ENCODE results near the gene MC1R. TPM values are rescaled to one million over a fixed set of nuclear protein-coding genes. Genes with fewer than 3 reads are reported as not detected.

Gene MC1R
- total RNA-seq, 4 donors from 2014 or later: 0.77 to 6.2 (median 5.4) TPM

DNA sequence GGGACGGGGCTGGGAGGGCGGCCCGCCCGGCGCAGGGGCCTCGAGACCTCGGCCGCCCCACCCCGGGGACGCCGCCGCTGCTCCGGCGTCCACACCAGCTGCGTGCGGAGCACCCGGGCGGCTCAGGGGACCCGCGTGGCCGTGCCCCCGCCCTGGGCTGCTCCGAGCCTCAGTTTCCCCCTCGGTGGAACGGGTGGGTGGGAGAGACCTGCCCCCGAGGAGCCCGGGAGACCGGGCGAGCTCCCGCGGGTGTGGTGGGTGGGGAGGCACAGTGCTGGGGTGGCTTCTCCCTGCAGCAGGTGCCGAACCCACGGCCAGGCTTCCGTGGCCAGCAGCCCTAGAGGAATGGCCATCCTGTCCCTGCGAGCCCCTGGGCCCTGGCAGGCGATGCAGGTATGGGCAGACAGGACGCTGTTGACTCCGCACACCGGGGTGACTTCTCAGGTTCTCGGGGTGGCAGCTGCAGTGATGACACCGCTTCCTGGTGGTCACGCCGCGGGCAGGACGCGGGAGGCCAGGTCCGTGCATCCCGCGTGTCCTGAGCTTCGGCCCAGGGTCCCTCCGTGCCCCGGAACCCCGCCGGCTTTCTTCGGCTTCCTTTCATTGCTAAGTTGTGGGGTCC is 30.6 kb downstream of the MC1R start:
- Histone ChIP-seq H3K9me3 (no peaks in the 10 kb centered on the region), H3K27ac (peak overlapping the region; percentile 59 to 69), H3K4me1 (peaks cover 0 to 9% of the 10 kb centered on the region in 2 donors), H3K36me3 (no peaks in the 10 kb centered on the region), H3K27me3 (no peaks in the 10 kb centered on the region), H3K4me3 (peak overlapping the region; percentile 48 to 71)
- intact Hi-C loops (cut with DNase I; ENCODE audit: low total_unique reads): loop anchor here (5.0 kb wide), 1 partner anchor 242 kb away; no protein-coding TSS in a partner anchor
- TF ChIP-seq POLR2A (IDR thresholded peaks at IDR 0.05): no peak
- TF ChIP-seq, protein P1, sequence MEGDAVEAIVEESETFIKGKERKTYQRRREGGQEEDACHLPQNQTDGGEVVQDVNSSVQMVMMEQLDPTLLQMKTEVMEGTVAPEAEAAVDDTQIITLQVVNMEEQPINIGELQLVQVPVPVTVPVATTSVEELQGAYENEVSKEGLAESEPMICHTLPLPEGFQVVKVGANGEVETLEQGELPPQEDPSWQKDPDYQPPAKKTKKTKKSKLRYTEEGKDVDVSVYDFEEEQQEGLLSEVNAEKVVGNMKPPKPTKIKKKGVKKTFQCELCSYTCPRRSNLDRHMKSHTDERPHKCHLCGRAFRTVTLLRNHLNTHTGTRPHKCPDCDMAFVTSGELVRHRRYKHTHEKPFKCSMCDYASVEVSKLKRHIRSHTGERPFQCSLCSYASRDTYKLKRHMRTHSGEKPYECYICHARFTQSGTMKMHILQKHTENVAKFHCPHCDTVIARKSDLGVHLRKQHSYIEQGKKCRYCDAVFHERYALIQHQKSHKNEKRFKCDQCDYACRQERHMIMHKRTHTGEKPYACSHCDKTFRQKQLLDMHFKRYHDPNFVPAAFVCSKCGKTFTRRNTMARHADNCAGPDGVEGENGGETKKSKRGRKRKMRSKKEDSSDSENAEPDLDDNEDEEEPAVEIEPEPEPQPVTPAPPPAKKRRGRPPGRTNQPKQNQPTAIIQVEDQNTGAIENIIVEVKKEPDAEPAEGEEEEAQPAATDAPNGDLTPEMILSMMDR (IDR thresholded peaks at IDR 0.05): no peak
- DNase-seq: no peak

DNA sequence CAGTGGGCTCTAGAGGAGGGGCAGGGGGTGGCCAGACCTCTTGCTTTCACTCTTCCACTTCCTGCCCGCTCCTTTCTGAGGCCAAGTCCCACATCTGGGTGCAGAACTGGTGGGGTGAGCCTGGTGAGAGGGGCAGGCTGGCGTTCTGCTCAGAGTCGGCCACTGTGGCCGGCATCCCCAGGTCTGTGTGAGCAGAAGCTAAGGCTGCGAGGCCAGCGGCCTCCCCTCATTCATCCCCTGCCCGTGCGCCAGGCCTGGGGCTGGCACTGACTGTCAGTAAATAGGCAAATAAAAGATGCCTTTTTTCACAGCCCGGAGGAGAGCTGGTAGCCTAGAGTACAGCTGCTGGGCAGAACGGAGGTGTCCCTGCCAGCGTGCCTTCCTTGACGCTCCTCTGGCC is 31.1 kb downstream of the MC1R start:
- intact Hi-C loops (cut with DNase I; ENCODE audit: low total_unique reads): loop anchor here (5.0 kb wide), 1 partner anchor 242 kb away; no protein-coding TSS in a partner anchor
- peak overlapping the region in 1 of 2 donors; percentile 71 for H3K4me3 ChIP-seq
- no peaks in the 10 kb centered on the region for H3K36me3 ChIP-seq
- H3K27me3 ChIP-seq: no peaks in the 10 kb centered on the region
- TF ChIP-seq POLR2A (IDR thresholded peaks at IDR 0.05): no peak
- TF ChIP-seq, protein P1 (IDR thresholded peaks at IDR 0.05): no peak
- peaks cover 0 to 9% of the 10 kb centered on the region in 2 donors for H3K4me1 ChIP-seq
- DNase-seq: no peak
- no peaks in the 10 kb centered on the region for H3K9me3 ChIP-seq
- peak overlapping the region in 1 of 2 donors; percentile 69 for H3K27ac ChIP-seq

DNA sequence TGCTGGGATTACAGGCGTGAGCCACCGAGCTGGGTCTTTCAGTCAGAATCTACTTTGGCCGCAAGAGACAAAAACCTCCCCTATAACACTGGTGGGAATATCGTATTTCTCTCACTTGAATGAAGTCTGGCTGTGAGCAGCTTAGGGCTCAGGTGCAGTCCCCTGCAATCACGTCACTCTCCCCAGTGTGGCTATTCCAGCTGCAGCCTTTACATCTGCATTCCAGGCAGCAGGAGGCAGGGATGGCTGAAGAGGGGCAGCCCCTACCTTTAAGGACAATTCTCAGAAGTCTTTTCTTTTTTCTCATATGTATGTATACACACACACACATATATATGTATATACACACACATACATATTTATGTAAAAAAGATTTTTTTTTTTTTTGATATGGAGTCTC is 32.8 kb downstream of the MC1R start:
- H3K4me1 ChIP-seq: peaks cover 0 to 9% of the 10 kb centered on the region in 2 donors
- H3K36me3 ChIP-seq: no peaks in the 10 kb centered on the region
- no peaks in the 10 kb centered on the region for H3K9me3 ChIP-seq
- H3K4me3 ChIP-seq: no peak overlapping the region
- no peak overlapping the region for H3K27ac ChIP-seq
- H3K27me3 ChIP-seq: no peaks in the 10 kb centered on the region
- DNase-seq: no peak
- TF ChIP-seq, protein P1 (IDR thresholded peaks at IDR 0.05): no peak
- no peak for TF ChIP-seq POLR2A (IDR thresholded peaks at IDR 0.05)
- intact Hi-C loops (cut with DNase I; ENCODE audit: low total_unique reads): no loop called here

DNA sequence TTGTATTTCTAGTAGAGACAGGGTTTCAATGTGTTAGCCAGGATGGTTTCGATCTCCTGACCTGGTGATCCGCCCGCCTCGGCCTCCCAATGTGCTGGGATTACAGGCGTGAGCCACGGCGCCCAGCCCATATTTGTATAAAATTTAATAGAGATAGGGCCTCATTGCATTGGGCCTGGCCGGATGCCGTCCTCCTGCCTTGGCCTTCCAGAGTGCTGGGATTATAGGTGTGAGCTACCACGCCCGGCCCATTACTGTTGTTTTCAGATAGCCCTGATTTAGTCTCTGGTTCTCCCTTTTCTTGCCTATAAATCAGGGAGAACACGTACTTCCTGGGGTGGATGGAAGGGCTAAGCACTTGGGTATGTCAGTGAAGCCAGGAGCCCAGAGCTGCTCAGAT is 33.4 kb downstream of the MC1R start:
- Histone ChIP-seq H3K9me3 (no peaks in the 10 kb centered on the region), H3K36me3 (no peaks in the 10 kb centered on the region), H3K27me3 (no peaks in the 10 kb centered on the region), H3K4me1 (peaks cover 0 to 9% of the 10 kb centered on the region in 2 donors), H3K4me3 (no peak overlapping the region), H3K27ac (no peak overlapping the region)
- intact Hi-C loops (cut with DNase I; ENCODE audit: low total_unique reads): no loop called here
- TF ChIP-seq, protein P1 (IDR thresholded peaks at IDR 0.05): no peak
- TF ChIP-seq POLR2A (IDR thresholded peaks at IDR 0.05): no peak
- no peak for DNase-seq

DNA sequence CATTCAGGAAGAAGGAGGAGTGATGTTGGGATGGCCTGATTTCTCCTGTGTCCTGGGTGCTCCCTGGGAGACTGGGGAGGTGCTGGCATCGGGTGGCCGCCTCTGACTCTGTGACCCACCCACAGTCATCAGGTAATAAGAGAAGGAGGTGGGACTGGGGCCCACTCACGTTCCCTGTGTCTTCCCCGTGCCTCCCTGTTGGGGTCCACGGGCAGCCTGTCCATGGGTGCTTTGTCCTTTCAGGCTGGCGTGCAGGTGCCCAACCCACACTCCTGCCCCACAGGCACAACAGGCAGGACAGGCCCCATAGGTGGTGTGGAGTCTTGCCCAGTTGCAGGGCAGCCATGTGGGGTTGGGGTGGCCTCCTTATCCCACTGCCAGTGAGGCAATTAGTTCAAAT is 33.9 kb downstream of the MC1R start:
- Histone ChIP-seq H3K4me3 (no peak overlapping the region), H3K36me3 (no peaks in the 10 kb centered on the region), H3K27ac (no peak overlapping the region), H3K9me3 (no peaks in the 10 kb centered on the region), H3K27me3 (no peaks in the 10 kb centered on the region), H3K4me1 (peaks cover 0 to 9% of the 10 kb centered on the region in 2 donors)
- DNase-seq: no peak
- TF ChIP-seq, protein P1 (IDR thresholded peaks at IDR 0.05): no peak
- no peak for TF ChIP-seq POLR2A (IDR thresholded peaks at IDR 0.05)
- intact Hi-C loops (cut with DNase I; ENCODE audit: low total_unique reads): no loop called here

All from uterus (tissue), 4 donors.